NCI-H345 (cell line): ENCODE measurements around the gene TBK1.

ENCODE experiments used
- DNase-seq: peaks from one replicate; lab custom pipeline; 2025; lab: John Stamatoyannopoulos, UW

Gene TBK1

DNA sequence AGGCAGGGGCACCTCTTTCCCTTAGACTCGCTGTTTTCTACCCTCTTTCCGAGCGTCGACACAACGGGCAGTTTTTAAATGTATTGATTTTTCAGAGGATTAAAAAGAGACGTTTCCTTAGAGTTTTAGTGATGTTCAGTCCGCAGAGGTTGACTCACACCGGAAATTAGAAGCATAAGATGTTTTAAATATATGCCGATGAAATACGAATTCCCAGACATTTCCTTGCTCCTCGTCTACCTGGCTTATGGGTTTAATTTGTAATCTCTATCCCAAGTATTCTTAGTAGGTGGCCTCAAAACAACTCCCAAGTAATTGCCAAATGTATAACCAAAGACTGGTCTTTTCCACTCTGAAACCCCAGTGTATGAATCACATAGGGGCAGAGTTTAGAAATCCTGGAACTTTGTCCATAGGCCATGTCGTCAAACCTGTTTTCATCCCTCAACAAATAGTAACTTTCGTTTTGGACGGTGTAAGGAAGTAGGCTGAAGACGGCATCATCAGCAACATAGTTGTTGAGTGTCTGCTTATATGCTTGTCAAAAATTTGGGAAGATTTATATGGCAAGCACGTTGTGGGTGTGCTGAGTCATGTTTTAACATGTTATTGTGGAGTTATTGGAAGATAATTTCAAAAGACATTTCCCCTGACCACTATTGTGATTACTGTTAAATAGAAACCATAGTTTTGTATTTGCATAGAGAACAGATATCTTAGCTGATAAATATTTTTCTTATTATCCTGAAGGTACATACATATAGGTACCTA lies 824 bp downstream of the TBK1 start:
- peak; percentile 18 for DNase-seq

DNA sequence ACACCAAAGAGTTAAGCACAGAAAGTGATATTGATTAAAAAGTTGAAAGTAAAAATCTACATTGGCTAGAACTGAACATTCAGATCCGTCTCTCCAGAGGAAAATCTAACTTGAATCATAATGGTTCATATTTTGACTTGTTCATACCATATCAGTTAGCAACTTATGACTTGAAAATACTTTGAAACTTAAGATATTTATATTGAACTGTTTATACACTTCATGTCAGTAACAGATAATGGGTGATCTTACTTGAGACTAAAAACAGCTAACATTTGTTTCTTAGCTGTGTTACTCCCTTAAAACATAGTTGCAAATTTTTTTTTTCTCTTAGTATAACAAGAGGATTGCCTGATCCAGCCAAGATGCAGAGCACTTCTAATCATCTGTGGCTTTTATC lies 3.6 kb downstream of the TBK1 start:
- no peak for DNase-seq

DNA sequence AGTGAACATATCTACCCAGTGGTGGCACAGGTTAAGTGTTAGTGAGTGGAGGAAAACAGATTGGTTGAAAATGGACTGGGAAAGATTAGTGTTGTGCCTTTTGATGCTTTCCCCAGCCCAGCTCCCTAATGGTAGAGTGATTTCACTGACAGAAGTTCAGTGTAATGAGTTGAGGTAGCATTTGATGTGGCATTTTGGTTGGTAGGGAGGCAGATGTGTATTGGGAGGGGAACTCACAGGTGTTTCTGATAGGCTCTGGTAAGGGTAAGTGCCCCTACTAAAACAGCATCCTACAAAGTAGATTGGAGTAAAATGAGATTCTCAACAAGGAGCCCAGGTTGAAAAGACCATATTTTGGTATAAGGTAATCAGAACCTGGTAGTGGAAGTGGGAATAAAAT lies 4.2 kb downstream of the TBK1 start:
- no peak for DNase-seq

DNA sequence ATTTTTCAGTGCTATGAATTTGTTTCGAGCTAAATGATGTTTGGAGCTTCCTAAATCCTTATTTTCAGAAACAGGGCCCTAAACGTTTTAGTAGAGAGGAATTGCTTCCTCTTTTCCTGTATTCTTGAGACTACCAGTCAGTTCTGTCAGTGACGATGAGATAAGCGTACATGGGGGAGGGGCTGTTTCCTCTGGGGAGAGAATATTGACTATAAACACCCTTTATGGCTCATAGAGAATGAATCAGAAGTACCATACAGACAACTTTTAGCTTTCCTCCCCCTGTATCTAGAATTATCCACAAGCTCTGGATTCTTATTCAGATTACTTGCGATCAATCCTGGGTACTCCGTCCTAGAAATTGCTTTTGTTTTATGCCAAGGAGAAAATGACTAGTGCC lies 5.1 kb downstream of the TBK1 start:
- DNase-seq: no peak

DNA sequence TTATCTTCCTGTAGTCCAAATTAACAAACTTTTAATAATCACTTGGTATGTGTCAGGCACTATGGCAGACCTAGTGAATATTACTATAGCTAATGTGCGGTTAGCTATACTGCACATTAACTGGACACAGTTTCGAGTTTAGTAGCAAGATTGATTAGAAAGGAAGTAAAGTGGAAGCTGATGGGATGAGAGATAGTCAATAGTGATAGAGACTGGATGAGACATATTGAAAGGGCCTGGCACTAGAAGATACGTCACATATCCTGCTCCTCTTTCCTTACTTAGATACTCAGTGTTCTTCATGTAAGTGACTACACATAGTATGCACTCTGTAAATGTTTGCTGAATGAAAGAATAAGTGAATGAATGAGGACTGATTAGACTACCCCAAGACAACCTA lies 5.5 kb downstream of the TBK1 start:
- DNase-seq: no peak

DNA sequence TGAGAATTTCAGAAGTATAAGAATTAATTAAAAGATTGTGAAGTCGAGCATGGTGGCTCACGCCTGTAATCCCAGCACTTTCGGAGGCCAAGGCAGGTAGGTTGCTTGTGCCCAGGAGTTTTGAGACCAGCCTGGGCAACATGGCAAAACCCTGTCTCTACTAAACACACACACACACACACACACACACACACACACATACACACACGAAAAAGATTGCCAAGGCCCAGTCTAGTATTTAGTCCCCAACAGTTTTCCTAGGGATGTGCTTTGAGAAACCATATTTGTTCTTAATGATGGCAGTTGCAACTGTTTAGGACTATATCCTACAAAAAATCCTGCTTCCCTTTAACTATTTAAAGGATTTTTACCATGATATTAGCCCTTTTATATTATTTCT lies 6.0 kb downstream of the TBK1 start:
- DNase-seq: no peak

DNA sequence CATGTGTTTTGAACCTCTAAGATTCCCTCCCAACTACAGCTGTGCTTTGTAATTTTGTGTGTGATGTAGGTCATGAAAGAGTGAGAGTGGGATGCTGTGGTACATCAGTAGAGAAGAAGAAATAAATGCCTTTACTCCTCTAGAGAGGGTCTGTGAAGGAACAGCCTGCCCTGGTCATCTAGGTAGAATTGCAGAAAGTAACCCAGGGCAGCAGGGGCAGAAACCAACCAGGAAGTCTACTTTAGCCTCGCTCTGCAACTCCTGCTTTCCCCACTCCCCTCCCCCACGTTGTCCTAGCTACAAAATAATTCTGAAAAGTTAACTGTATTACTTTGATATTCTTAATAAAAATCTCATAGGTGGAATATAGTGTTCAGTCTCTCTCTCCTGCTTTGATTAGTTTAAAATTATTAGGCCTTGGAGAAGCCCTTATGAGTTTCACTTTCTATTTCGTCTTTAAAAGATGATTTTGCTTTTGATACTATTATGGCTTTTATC lies 7.5 kb downstream of the TBK1 start:
- DNase-seq: no peak

DNA sequence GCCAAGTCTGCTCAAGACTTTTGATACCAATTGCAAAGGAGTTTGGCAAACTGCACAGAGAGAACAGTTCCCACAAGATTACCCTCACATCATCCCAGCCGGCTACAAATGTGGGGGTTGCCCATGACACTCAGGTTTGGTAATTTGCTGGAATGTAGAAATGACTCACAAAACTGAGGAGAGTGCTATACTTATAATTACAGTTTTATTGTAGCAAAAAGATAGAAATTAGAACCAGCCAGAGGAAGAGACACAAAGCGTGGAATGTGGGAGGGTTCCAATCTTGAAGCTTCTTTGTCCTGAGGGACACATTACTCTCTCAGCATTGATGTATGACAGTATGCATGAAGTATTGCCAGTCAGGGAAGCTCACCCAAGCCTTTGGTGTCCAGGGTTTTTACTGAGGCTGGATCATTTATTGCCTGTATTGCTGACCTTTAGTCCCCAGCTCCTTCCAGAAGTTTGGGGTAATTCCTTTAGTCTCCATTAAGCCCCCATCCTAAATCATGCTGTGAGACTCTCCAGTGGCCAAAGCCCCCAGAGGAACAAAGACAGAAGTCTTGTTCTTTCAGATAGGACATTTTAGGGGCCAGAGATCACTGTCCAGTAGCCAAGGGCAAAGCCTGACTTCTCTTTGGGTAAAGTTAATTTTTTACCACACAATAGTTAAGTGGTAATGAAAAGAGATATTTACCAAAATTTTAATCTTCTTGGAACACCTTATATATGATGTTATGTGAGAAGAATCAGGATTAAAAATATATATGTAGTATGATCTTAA lies 9.9 kb downstream of the TBK1 start:
- no peak for DNase-seq

DNA sequence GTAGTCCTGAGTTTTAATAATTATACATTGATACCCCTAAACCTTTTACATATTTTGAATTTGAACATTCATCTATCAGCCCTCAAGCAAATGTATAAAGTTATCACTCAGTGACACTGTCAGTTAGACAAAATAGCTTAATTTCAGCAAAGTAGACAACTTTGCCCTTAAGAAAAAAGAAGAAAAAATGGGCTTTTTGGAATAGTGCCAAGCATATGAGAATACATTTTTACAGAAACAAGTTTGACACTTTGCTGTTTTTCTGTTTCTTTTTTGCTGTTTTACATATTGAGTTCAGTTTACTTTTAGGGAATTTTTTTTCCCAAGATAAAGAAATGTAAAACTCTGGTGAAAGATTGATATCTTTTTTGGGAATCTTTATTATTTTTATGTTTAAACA lies 14.3 kb downstream of the TBK1 start:
- DNase-seq: no peak

DNA sequence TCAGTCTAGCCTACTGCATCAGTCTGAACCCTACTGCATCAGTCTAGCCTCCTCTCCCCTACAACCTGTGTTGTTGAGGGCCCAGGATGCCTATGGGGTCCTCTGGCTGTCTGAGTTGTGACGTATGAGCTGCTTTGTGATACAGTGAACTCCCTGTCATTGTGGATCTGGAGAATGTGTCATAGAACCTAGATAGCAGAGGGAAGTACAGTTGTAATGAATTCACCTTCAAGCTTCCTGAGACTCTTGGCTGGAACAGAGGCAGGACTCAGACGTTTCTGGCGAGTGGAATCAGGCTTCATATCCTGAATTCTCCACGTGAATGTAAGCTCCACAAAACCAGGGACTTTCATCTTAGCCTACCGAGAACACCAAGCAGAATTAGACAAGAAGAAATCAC lies 17.0 kb downstream of the TBK1 start:
- DNase-seq: no peak

DNA sequence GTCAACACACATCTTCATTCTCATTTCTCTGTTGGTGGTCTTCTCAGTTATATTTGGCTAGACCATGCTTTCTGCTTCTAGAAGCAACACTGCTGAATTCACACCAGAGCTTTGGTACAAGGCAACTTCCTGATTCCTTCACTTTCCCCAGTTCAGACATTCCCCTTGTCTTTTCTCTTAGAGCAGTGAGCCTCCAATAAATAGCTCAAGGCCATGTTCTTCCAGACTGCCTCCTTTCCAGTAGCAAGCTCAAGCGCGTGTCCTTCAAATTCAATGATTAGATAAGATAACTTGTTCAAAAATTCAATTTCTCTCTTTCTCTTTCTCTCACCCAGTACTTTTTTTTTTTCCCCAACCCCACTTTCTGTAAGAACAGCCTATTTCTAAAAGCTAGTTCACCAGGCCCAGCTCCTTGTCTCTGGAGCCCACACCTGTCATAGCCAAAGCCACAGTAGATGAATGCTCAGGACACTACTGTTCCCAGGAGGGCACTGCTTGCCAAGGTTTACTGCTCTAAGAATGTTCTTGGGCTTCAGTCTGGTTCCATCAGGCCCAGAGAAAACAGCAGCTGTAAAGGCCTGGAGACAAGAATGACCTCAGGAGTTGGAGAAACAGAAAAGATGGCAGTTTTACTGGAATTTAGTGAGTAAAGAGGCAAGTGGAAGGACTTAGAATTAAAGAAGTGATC lies 17.7 kb downstream of the TBK1 start:
- DNase-seq: no peak

DNA sequence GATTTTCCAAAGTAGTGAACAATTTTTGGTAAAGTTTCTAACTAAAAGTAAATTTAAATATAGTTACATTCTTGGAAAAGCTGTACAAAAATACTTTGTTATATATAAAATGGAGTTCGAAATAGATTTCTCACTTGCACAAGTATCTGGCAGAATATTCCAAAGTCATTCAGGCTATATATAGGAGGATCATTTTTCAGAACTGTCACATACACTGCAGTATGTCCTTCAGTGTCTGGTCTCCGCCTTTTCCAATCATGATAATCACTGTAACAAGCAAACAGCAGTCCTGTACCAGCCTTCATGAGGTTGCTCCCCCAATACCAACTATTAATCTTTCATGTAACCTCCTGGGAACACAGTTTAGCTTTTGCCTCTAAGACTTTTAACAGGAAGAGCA lies 18.6 kb downstream of the TBK1 start:
- DNase-seq: no peak

DNA sequence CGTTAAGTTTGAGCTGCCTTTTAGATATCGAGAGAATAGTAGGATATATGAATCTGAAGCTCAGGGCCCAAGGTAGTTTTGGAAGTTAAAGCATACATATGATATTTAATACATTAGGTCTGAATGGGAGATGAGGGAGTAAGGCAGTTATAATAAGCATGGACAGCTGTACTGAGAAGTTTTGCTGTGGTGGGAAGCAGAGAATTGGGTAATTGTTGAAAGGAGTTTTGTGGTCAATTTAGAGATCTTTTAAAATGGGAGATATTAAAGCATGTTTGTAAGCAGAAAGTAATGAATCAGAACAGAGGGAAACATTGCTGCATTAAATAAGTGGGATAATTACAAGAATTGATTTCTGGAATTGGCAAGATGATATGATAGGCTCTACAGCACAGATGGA lies 21.3 kb downstream of the TBK1 start:
- no peak for DNase-seq

DNA sequence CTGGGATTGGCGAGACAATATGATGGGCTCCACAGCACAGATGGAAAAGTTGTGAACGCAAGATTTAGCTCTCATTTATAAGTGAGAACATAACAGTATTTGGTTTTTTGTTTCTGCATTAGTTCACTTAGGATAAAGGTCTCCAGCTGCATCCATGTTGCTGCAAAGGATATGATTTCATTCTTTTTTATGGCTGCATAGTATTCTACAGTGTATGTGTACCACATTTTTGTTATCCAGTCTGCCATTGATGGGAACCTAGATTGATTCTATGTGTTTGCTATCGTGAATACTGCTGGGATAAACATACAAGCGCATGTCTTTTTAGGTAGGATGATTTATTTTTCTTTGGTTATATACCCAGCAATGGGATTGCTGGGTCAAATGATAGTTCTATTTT lies 23.6 kb downstream of the TBK1 start:
- DNase-seq: no peak

DNA sequence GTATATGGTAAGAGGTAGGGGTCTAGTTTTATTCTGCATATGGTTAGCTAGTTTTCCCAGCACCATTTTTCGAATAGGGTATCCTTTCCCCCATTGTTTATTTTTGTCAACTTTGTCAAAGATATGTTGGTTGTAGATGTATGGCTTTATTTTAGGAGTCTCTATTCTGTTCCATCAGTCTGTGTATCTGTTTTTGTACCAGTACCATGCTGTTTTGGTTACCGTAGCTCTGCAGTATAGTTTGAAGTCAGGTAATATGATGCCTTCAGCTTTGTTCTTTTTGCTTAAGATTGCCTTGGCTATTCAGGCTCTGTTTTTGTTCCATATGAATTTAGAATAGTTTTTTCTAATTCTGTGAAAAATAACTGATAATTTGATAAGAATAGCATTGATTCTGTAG lies 24.9 kb downstream of the TBK1 start:
- DNase-seq: no peak

DNA sequence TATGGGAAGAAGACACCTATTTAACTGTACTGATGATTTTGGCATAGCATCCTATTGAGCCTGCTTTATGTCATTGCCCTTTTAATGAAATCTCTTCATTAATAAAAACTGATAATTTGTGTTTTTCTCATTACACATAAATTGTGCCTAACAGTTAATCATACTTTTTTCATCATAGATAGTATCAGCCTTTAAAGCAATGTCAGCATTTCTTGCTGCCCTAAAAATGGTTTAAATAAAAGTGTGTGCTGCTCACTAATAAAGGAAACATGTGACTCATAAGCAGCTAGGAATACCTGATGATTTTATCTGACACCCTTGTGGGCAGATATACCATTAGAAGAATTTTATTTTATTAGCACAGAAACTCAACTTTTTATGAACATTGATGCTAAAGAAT lies 26.7 kb downstream of the TBK1 start:
- no peak for DNase-seq

DNA sequence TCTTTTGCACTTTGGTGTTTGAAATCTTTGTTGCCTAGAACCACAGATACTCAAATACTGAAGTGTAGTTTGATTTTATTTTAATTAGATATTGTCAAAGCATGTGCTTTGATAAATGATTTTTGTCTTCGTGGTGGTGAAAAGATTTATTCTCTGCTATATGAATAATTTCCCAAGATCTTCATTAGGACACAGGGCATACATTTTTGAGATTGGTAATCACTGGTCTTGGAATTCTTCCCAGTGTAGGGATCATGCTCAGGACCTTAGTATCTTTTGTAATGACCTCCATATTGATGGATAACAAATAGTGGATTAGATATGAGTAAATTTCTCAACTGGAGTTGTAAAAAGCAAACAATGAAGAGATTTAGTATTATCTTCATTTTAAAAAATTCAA lies 28.2 kb downstream of the TBK1 start:
- no peak for DNase-seq

DNA sequence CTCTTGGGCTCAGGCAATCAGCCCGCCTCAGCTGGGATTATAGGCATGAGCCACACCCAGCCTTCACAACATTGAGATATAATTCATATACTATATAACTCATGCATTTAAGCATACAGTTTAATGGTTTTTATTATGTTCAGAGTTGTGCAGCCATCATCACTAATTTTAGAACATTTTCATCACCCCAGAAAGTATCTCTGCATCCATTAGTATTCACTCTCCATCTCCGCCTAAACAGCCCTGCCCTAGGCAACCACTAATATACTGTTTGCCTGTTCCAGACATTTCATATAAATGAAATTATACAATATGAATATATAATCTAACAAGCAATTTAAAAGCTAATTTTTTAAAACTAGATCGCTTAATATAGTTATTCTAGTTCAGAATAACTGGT lies 34.7 kb downstream of the TBK1 start:
- no peak for DNase-seq

DNA sequence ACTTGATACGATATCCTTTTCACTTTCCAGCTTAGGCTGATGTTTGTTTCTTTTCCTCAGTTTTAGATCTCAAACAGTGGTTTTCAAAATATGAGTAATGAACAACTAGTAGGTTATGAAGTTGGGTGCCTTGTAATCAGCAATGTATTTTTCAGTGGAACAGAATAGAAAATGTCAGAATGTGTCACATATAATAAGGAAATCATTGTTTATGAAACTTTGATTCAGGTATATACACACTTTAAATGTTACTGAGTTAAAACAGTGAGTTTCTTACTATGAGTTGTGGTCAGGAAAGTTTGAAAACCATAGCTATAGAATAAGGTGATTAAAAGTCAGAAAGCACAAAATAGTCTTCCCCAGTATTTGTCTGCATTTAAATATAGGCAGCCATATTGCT lies 39.8 kb downstream of the TBK1 start:
- DNase-seq: no peak

DNA sequence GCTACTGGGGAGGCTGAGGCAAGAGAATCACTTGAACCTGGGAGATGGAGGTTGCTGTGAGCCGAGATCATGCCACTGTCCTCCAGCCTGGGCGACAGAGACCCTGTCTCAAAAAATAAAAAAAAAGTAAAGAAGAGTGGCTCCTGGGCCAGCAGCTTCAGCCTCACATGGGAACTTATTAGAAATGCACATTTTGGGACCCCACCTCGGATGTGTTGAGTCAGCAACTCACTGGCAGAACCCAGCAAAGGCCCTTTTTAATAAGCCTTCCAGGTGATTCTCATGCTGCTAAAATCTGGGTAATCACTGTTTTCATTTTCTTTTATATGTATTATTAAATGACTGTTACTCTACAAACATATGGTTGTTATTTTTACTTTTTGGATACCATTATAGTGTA lies 41.6 kb downstream of the TBK1 start:
- no peak for DNase-seq

DNA sequence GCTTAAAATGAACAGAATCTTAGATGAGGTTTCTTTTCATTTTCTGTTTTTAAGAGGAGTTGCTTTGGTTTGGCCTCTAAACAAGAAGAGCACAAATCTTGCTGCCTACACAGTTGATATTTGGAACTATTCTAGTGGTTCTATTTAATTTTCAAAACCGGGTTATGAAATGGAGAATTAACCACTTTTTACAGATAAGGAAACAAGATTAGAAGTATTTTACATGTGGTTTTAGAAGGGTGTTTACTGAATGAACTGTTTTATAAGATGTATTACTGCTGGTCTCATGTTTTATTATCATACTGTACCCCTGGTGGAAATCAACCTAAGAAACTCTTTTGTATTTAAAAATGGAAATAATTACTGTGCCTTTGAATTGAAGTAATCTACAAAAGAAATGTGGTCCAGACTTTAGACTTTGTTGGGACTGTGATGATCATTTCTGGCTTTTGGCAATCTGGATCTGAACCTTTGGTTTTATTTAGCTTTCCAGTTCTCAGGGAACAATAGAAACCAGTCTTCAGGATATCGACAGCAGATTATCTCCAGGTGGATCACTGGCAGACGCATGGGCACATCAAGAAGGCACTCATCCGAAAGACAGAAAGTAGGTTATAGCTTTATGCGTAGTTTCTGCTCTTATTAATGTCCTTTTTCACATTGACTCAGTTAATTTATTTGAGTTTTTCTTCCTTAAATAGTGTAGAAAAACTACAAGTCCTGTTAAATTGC lies 43.2 kb downstream of the TBK1 start:
- no peak for DNase-seq

DNA sequence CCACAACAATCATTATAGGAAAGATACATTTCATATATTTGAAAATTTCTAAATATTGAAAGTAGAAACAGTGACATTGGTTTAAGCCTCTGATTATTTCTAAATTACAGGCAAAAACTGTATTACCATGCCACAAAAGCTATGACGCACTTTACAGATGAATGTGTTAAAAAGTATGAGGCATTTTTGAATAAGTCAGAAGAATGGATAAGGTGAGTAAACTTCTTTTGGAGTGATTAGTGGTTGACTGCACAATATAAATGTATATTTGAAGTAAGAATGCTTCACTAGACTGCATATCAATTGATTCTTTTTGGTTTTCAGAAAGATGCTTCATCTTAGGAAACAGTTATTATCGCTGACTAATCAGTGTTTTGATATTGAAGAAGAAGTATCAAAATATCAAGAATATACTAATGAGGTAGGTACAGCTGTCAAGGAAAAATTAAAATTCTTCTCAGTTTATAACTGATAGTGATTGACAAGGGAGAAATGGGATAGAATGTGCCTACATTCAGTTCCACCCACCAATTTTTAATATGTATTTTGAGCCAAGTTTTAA lies 45.0 kb downstream of the TBK1 start:
- no peak for DNase-seq
